Measurements from ENCODE around the gene IL18.
"Not testable (repeated sequence)": the region's sequence is repeated elsewhere in the genome, so short reads cannot be mapped to it uniquely, and the experiment has no call there.

IL18 gene

GRCh38 chr11:112115386-112115785 is 48.5 kb downstream of the IL18 start:
- DNase-seq: no peak

- DNase-seq: no peak
These were observed 49.4 kb downstream of the IL18 start for GRCh38 chr11:112114460-112114859.

GRCh38 chr11:112113539-112114457 is 50.1 kb downstream of the IL18 start:
- DNase-seq: peak in 1 of 2 donors; percentile 50

GRCh38 chr11:112106070-112106469 is 57.8 kb downstream of the IL18 start:
- DNase-seq: no peak

- DNase-seq: no peak
These were observed 60.4 kb downstream of the IL18 start for GRCh38 chr11:112103446-112103845.

- DNase-seq: no peak
These were observed 63.4 kb downstream of the IL18 start for GRCh38 chr11:112100462-112100861.

GRCh38 chr11:112097734-112098528 is 66.0 kb downstream of the IL18 start:
- no peak for DNase-seq

GRCh38 chr11:112096194-112096593 is 67.7 kb downstream of the IL18 start:
- no peak for DNase-seq

- not testable (repeated sequence) for DNase-seq
These were observed 68.6 kb downstream of the IL18 start for GRCh38 chr11:112095302-112095701.
